ENCODE data around the gene JPH2.

DNA sequence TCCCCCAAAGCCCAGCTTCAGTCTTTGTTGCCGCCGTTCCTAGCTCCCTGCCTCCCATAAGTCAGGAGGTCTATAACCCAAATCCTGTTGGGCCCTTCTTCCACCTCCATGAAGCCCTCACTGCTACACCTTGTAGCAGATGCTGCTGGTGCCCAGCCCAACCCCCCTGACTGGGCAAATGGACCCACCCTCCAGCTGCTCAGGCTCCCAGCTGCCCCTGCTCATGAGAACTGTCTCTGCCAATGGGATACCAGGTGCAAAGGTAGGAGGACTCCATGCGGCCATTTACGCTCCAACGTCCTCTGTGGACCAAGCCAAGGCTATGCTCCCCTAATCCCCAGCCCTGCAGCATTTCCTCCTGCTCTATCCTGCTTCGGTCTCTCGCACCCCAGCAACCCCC, 71.8 kb downstream of the JPH2 start:
- TF ChIP-seq, protein P1, sequence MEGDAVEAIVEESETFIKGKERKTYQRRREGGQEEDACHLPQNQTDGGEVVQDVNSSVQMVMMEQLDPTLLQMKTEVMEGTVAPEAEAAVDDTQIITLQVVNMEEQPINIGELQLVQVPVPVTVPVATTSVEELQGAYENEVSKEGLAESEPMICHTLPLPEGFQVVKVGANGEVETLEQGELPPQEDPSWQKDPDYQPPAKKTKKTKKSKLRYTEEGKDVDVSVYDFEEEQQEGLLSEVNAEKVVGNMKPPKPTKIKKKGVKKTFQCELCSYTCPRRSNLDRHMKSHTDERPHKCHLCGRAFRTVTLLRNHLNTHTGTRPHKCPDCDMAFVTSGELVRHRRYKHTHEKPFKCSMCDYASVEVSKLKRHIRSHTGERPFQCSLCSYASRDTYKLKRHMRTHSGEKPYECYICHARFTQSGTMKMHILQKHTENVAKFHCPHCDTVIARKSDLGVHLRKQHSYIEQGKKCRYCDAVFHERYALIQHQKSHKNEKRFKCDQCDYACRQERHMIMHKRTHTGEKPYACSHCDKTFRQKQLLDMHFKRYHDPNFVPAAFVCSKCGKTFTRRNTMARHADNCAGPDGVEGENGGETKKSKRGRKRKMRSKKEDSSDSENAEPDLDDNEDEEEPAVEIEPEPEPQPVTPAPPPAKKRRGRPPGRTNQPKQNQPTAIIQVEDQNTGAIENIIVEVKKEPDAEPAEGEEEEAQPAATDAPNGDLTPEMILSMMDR (IDR thresholded peaks at IDR 0.05; ENCODE audit: low read length), result no peak
- no peak for TF ChIP-seq EZH2 (optimal IDR thresholded peaks at IDR 0.05; ENCODE audit: low read depth, low read length)
- TF ChIP-seq EZH2phosphoT487 (IDR thresholded peaks at IDR 0.05; ENCODE audit: low read length), result no peak
